Smooth muscle cell of the brain vasculature (primary cell): ENCODE data around the gene DNHD1.
A peak's percentile ranks its signal among the peaks of the same experiment; 100 is the strongest.

Source experiments
- DNase-seq: peaks from one replicate; pipeline ENCODE4 v3.0.0-alpha.2; 2012; ENCODE audit warnings: low read depth, low spot score

The DNHD1 gene

GRCh38 chr11:6563667-6564066 is 66.6 kb downstream of the DNHD1 start:
- no peak for DNase-seq

GRCh38 chr11:6565325-6565724 is 68.2 kb downstream of the DNHD1 start:
- DNase-seq: no peak

GRCh38 chr11:6565988-6566703 is 69.1 kb downstream of the DNHD1 start:
- DNase-seq: no peak

GRCh38 chr11:6566704-6567370 is 69.8 kb downstream of the DNHD1 start:
- no peak for DNase-seq

- DNase-seq: no peak
Measured at GRCh38 chr11:6567371-6567745, 70.3 kb downstream of the DNHD1 start.

GRCh38 chr11:6568191-6568918 is 71.3 kb downstream of the DNHD1 start:
- DNase-seq: peak; percentile 73

- DNase-seq: no peak
Measured at GRCh38 chr11:6569706-6570105, 72.6 kb downstream of the DNHD1 start.

- no peak for DNase-seq
Measured at GRCh38 chr11:6570691-6571427, 73.8 kb downstream of the DNHD1 start.

GRCh38 chr11:6571434-6572008 is 74.4 kb downstream of the DNHD1 start:
- no peak for DNase-seq

- no peak for DNase-seq
Measured at GRCh38 chr11:6572215-6572614, 75.1 kb downstream of the DNHD1 start.

- DNase-seq: no peak
Measured at GRCh38 chr11:6574816-6575715, 78.0 kb downstream of the DNHD1 start.

GRCh38 chr11:6576471-6577373 is 79.6 kb downstream of the DNHD1 start:
- no peak for DNase-seq

- no peak for DNase-seq
Measured at GRCh38 chr11:6578134-6578533, 81.1 kb downstream of the DNHD1 start.

- no peak for DNase-seq
Measured at GRCh38 chr11:6579681-6580080, 82.6 kb downstream of the DNHD1 start.

GRCh38 chr11:6583584-6583983 is 86.5 kb downstream of the DNHD1 start:
- no peak for DNase-seq

- no peak for DNase-seq
Measured at GRCh38 chr11:6584528-6584927, 87.4 kb downstream of the DNHD1 start.

GRCh38 chr11:6586434-6587359 is 89.6 kb downstream of the DNHD1 start:
- no peak for DNase-seq

- no peak for DNase-seq
Measured at GRCh38 chr11:6587360-6587953, 90.4 kb downstream of the DNHD1 start.
